ENCODE data around the gene LMF2.

GRCh38 chr22:50507991-50508884 is 736 bp upstream of the LMF2 start, which contains the start of gene NCAPH2:
- TF ChIP-seq CTCF (IDR thresholded peaks at IDR 0.05) (no peak), POLR2AphosphoS5 (IDR thresholded peaks at IDR 0.05) (peak; percentile 93 to 99 (median 94))

All from breast epithelium (tissue), 3 donors.